Measurements from ENCODE around the gene ADAM19. TPM values are rescaled to one million over a fixed set of nuclear protein-coding genes. Genes with fewer than 3 reads are reported as not detected.
A peak's percentile ranks its signal among the peaks of the same experiment; 100 is the strongest.

ADAM19 gene
- total RNA-seq, 1 experiment from 2014 or later = 62.9 TPM

DNA sequence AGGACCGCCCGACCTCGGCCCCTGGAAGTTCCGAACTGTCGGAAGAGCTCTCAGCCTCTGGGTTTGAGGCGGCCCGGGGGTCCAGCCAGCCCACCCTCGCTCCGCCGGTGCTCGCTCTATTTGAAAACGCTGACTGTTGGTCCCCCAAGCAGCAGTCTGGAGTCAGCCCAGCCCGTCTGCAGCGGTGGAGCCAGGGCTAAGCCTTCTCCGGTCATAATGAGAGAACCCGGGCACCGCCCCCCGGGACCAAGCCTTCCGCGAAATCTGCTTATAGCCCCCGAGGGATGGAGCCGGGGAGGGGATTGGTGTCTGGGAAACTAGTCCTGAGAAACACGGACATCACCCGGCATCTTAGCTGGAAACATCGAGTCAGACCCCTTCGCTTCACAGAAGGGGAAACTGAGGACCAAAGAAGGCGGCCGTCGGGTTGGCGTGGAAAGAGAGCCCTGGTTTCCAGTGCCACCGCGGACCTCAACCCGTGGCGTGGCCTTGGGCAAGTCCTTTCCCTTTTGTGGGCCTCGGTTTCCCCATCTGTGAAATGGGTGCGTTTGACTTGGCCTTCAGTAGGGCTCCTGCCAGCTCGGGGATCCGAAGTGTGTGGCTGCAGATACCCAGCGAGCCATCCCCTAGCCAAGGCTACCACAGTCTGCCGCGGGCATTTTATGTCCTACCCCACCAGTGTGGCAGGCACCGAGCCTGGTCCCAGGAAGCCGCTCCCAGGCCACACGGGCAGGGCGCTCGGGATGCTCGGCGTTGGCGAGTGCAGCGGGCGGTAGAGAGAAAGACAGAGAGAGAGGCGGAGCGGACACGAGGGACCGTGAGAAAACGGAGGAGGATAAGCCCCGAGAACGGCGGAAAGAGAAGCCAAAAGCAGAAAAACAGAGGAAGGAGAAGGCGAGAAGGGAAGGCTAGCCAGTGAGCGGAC lies 857 bp downstream of the ADAM19 start:
- H3K27ac Mint-ChIP-seq (ENCODE audit: unreplicated experiment) = peak overlapping the region; percentile 50
- no peaks in the 10 kb centered on the region for H3K9me3 Mint-ChIP-seq (ENCODE audit: unreplicated experiment)
- intact Hi-C loops (cut with micrococcal nuclease; ENCODE audit: unreplicated experiment) = loop anchor here (2.0 to 5.0 kb wide), 3 partner anchors 20 to 168 kb away; partner anchors contain the start of genes LSM11 and SOX30
- no peaks in the 10 kb centered on the region for H3K27me3 ChIP-seq (replicated peaks; ENCODE audit: control insufficient read depth, insufficient read depth, low read length)
- BruUV-seq (replicated peaks) = no TSS peak
- no peaks in the 10 kb centered on the region for H3K36me3 ChIP-seq (ENCODE audit: control insufficient read depth, insufficient read depth, low read length)
- H3K4me3 Mint-ChIP-seq (ENCODE audit: unreplicated experiment) = peak overlapping the region; percentile 92
- H3K27me3 Mint-ChIP-seq (ENCODE audit: insufficient read depth, unreplicated experiment) = no peaks in the 10 kb centered on the region
- H3K9me3 ChIP-seq = no peaks in the 10 kb centered on the region
- TF ChIP-seq, protein P1, sequence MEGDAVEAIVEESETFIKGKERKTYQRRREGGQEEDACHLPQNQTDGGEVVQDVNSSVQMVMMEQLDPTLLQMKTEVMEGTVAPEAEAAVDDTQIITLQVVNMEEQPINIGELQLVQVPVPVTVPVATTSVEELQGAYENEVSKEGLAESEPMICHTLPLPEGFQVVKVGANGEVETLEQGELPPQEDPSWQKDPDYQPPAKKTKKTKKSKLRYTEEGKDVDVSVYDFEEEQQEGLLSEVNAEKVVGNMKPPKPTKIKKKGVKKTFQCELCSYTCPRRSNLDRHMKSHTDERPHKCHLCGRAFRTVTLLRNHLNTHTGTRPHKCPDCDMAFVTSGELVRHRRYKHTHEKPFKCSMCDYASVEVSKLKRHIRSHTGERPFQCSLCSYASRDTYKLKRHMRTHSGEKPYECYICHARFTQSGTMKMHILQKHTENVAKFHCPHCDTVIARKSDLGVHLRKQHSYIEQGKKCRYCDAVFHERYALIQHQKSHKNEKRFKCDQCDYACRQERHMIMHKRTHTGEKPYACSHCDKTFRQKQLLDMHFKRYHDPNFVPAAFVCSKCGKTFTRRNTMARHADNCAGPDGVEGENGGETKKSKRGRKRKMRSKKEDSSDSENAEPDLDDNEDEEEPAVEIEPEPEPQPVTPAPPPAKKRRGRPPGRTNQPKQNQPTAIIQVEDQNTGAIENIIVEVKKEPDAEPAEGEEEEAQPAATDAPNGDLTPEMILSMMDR (IDR thresholded peaks at IDR 0.05; ENCODE audit: insufficient read depth in 1 of 2, low read depth in 1 of 2, low read length in 1 of 2, severe bottlenecking in 1 of 2, unreplicated experiment in 1 of 2) = no peak
- peak overlapping the region; percentile 75 for H3K4me3 ChIP-seq (ENCODE audit: low read depth, low read length)
- H3K36me3 Mint-ChIP-seq (ENCODE audit: insufficient read depth, unreplicated experiment) = no peaks in the 10 kb centered on the region
- peak in 1 of 2 experiments; percentile 47 for DNase-seq
- H3K4me1 Mint-ChIP-seq (ENCODE audit: low read depth, unreplicated experiment) = peaks cover 48% of the 10 kb centered on the region
- ChIA-PET CTCF (no interaction called here), POLR2A (no interaction called here)
- H3K4me1 ChIP-seq = peaks cover 37% of the 10 kb centered on the region

DNA sequence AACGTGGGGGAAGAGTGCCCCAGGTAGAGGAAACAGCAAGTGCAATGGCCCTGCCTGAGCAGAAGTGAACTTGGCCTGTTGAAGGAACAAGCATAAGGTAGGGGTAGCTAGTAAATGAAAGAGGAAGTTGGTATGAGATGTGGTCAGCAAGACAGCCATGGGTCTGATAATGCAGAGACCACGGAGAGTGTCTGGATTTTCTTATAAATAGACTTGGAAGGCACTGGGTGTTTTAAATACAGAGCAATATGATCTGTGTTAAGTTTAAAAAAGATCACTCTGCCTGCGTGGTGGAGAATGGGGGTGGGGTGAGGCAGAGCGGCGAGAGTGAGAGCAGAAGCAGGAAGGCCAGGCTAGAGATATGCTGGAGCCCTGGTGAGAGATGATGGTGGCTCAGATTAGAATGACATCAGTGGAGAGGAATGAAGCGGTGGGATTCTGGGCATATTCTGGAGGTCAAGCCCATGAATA lies 4.2 kb downstream of the ADAM19 start:
- peaks cover 17% of the 10 kb centered on the region for H3K4me1 ChIP-seq
- ChIA-PET CTCF (no interaction called here), POLR2A (no interaction called here)
- DNase-seq = no peak
- no TSS peak for BruUV-seq (replicated peaks)
- Mint-ChIP-seq H3K36me3 (ENCODE audit: insufficient read depth, unreplicated experiment) (peaks cover 31% of the 10 kb centered on the region), H3K27me3 (ENCODE audit: insufficient read depth, unreplicated experiment) (no peaks in the 10 kb centered on the region), H3K4me3 (ENCODE audit: unreplicated experiment) (no peak overlapping the region), H3K9me3 (ENCODE audit: unreplicated experiment) (no peaks in the 10 kb centered on the region), H3K27ac (ENCODE audit: unreplicated experiment) (peak overlapping the region; percentile 4), H3K4me1 (ENCODE audit: low read depth, unreplicated experiment) (peaks cover 32% of the 10 kb centered on the region)
- no peaks in the 10 kb centered on the region for H3K9me3 ChIP-seq
- no peak overlapping the region for H3K4me3 ChIP-seq (ENCODE audit: low read depth, low read length)
- no peaks in the 10 kb centered on the region for H3K36me3 ChIP-seq (ENCODE audit: control insufficient read depth, insufficient read depth, low read length)
- TF ChIP-seq, protein P1 (IDR thresholded peaks at IDR 0.05; ENCODE audit: insufficient read depth in 1 of 2, low read depth in 1 of 2, low read length in 1 of 2, severe bottlenecking in 1 of 2, unreplicated experiment in 1 of 2) = no peak
- intact Hi-C loops (cut with micrococcal nuclease; ENCODE audit: unreplicated experiment) = no loop called here
- H3K27me3 ChIP-seq (replicated peaks; ENCODE audit: control insufficient read depth, insufficient read depth, low read length) = no peaks in the 10 kb centered on the region

DNA sequence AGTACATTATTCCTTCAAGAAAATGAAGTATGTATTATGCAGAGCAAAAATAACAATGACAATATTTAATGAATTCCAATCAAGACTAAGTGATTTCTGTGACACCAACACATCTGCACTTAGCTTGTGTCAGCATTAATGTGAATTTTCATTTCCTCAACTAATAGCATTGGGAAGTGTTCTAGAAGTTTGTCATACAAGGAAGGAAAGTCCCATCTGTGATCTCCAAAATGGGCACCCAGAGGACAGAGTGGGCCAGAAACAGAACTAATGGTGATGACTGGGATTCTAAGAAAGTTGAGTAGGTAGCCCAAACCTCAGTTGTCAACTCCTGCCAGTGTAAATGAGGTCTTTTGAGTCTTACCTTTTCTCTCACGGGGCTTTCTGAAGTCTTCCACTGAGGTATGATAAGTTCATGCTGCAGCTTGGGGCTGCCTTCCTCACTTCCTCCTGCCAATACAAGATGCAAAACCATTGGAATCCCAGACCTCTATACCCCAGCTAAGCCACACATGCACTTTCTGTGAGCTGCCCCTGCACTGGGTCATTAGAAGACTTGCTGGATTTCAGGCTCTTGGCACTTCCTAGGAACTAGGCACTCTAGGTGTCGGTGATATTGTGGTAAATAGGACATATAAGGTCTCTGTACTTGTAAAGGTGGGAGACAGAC lies 4.9 kb downstream of the ADAM19 start:
- Mint-ChIP-seq H3K36me3 (ENCODE audit: insufficient read depth, unreplicated experiment) (peaks cover 31% of the 10 kb centered on the region), H3K9me3 (ENCODE audit: unreplicated experiment) (no peaks in the 10 kb centered on the region), H3K27ac (ENCODE audit: unreplicated experiment) (no peak overlapping the region), H3K27me3 (ENCODE audit: insufficient read depth, unreplicated experiment) (no peaks in the 10 kb centered on the region), H3K4me3 (ENCODE audit: unreplicated experiment) (no peak overlapping the region), H3K4me1 (ENCODE audit: low read depth, unreplicated experiment) (peaks cover 27% of the 10 kb centered on the region)
- intact Hi-C loops (cut with micrococcal nuclease; ENCODE audit: unreplicated experiment) = no loop called here
- POLR2A ChIA-PET = no interaction called here
- no peak for DNase-seq
- H3K4me3 ChIP-seq (ENCODE audit: low read depth, low read length) = no peak overlapping the region
- CTCF ChIA-PET = no interaction called here
- peaks cover 14% of the 10 kb centered on the region; the same call in 1 of the 2 replicates for H3K4me1 ChIP-seq
- no peaks in the 10 kb centered on the region for H3K27me3 ChIP-seq (replicated peaks; ENCODE audit: control insufficient read depth, insufficient read depth, low read length)
- no TSS peak for BruUV-seq (replicated peaks)
- no peaks in the 10 kb centered on the region for H3K9me3 ChIP-seq
- H3K36me3 ChIP-seq (ENCODE audit: control insufficient read depth, insufficient read depth, low read length) = no peaks in the 10 kb centered on the region
- TF ChIP-seq, protein P1 (IDR thresholded peaks at IDR 0.05; ENCODE audit: insufficient read depth in 1 of 2, low read depth in 1 of 2, low read length in 1 of 2, severe bottlenecking in 1 of 2, unreplicated experiment in 1 of 2) = no peak

All from Caco-2 (cell line).